ENCODE measurements around the gene CDC42EP5. TPM values are rescaled to one million over a fixed set of nuclear protein-coding genes. Genes with fewer than 3 reads are reported as not detected.

Gene CDC42EP5
- total and polyA plus RNA-seq, 3 donors from 2014 or later = 7.8 to 11.9 (median 10.2) TPM

DNA sequence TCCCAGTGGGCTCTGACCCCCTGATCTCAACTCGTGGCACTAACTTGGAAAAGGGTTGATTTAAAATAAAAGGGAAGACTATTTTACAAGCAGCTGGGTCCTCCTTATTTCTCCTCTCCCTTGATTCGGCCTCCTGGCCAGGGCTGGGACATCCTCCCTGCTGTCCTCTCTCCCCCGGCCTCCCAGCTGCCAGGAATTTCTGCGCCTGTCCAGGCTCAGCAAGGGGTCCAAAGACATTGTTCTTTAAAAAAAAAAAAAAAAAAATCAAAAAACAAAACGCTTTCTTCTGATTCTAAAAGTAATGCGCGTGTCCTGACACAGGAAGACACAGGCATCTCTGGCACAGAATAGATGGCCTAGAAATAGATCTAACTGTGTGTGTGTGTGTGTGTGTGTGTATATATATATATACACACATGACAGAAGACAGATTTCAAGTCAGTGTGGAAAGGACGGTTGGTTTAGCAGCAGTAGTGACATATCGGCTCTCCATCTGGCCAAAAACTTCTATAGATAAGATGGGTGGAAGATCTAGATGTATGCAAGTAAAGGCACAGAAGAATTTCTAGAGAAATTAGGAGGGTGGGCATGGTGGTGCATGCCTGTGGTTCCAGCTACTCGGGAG is 36.4 kb downstream of the CDC42EP5 start:
- Histone ChIP-seq H3K9me3 (no peaks in the 10 kb centered on the region), H3K4me1 (peaks cover 24% of the 10 kb centered on the region), H3K36me3 (ENCODE audit: low read depth, missing control alignments) (no peaks in the 10 kb centered on the region), H3K27ac (peak overlapping the region; percentile 39 to 61), H3K27me3 (no peaks in the 10 kb centered on the region), H3K4me3 (no peak overlapping the region)
- intact Hi-C loops (cut with DNase I; ENCODE audit: low total_unique reads) = no loop called here
- TF ChIP-seq, protein P1, sequence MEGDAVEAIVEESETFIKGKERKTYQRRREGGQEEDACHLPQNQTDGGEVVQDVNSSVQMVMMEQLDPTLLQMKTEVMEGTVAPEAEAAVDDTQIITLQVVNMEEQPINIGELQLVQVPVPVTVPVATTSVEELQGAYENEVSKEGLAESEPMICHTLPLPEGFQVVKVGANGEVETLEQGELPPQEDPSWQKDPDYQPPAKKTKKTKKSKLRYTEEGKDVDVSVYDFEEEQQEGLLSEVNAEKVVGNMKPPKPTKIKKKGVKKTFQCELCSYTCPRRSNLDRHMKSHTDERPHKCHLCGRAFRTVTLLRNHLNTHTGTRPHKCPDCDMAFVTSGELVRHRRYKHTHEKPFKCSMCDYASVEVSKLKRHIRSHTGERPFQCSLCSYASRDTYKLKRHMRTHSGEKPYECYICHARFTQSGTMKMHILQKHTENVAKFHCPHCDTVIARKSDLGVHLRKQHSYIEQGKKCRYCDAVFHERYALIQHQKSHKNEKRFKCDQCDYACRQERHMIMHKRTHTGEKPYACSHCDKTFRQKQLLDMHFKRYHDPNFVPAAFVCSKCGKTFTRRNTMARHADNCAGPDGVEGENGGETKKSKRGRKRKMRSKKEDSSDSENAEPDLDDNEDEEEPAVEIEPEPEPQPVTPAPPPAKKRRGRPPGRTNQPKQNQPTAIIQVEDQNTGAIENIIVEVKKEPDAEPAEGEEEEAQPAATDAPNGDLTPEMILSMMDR (IDR thresholded peaks at IDR 0.05) = no peak
- no peak for TF ChIP-seq POLR2A (IDR thresholded peaks at IDR 0.05)
- DNase-seq = no peak
- 30 to 55% methylated on average over 10 of the region's 10 CpGs for WGBS, 2 donors

- peak; percentile 56 for DNase-seq
- TF ChIP-seq, protein P1 (IDR thresholded peaks at IDR 0.05) = no peak
- TF ChIP-seq POLR2A (IDR thresholded peaks at IDR 0.05) = no peak
- Histone ChIP-seq H3K36me3 (ENCODE audit: low read depth, missing control alignments) (no peaks in the 10 kb centered on the region), H3K4me1 (peaks cover 31% of the 10 kb centered on the region), H3K4me3 (no peak overlapping the region), H3K27me3 (no peaks in the 10 kb centered on the region), H3K9me3 (no peaks in the 10 kb centered on the region), H3K27ac (peak overlapping the region; percentile 39 to 61)
- WGBS, 2 donors = 31 to 36% methylated on average over 3 to 14 of the region's 15 CpGs
- intact Hi-C loops (cut with DNase I; ENCODE audit: low total_unique reads) = no loop called here
Observed at GRCh38 chr19:54436031-54436523, 37.0 kb downstream of the CDC42EP5 start.

DNA sequence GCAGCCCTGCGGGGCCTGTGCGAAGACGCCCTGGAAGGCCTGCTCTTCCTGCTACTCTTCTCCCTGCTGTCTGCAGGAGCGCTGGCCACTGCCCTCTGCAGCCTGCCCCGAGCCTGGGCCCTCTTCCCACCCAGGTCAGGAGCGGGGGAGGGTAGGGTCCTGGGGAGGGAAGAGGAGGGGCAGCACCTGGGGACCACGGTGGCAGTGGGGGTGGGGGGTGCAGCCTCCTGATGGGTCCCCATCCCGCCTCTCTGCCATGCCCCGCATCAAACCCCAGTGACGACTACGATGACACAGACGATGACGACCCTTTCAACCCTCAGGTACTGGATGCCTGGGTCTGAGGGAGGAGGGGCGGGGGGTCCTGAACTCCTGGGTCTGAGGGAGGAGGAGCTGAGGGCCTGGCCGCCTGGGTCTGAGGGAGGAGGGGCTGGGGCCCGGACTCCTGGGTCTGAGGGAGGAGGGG is 37.5 kb downstream of the CDC42EP5 start:
- WGBS, 2 donors = 39 to 53% methylated on average over 3 to 16 of the region's 16 CpGs
- H3K4me1 ChIP-seq = peaks cover 36% of the 10 kb centered on the region
- intact Hi-C loops (cut with DNase I; ENCODE audit: low total_unique reads) = no loop called here

DNA sequence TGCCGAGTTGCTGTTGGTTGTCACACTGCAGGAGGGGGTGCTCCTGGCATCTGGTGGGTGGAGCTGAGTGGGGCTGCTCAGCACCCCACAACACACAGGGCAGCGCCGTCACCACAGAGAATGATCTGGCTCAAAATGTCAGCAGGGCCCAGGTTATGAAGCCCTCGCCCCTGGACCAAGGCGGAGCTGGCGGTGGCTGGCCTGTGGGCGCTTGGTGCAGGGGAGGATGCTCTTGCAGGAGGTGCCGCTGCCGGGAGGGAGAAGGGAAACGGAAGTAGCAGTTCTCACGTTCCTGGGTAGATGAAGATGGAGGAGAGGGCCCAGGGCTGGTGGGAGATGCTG is 38.3 kb downstream of the CDC42EP5 start:
- 52 to 58% methylated on average over 9 to 11 of the region's 11 CpGs for WGBS, 2 donors
- intact Hi-C loops (cut with DNase I; ENCODE audit: low total_unique reads) = no loop called here

More for the DNA sequence above, 37.5 kb downstream of the CDC42EP5 start:
- H3K36me3 ChIP-seq (ENCODE audit: low read depth, missing control alignments) = no peaks in the 10 kb centered on the region
- no peak for DNase-seq
- no peak overlapping the region for H3K4me3 ChIP-seq
- no peak for TF ChIP-seq POLR2A (IDR thresholded peaks at IDR 0.05)
- TF ChIP-seq, protein P1 (IDR thresholded peaks at IDR 0.05) = no peak
- peak overlapping the region; percentile 39 to 61 for H3K27ac ChIP-seq
- no peaks in the 10 kb centered on the region for H3K9me3 ChIP-seq
- no peaks in the 10 kb centered on the region for H3K27me3 ChIP-seq

More for the DNA sequence above, 38.3 kb downstream of the CDC42EP5 start:
- no peaks in the 10 kb centered on the region for H3K27me3 ChIP-seq
- H3K4me3 ChIP-seq = no peak overlapping the region
- TF ChIP-seq, protein P1 (IDR thresholded peaks at IDR 0.05) = no peak
- no peak for TF ChIP-seq POLR2A (IDR thresholded peaks at IDR 0.05)
- no peaks in the 10 kb centered on the region for H3K36me3 ChIP-seq (ENCODE audit: low read depth, missing control alignments)
- DNase-seq = no peak
- no peak overlapping the region for H3K27ac ChIP-seq
- no peaks in the 10 kb centered on the region for H3K9me3 ChIP-seq
- peaks cover 42% of the 10 kb centered on the region for H3K4me1 ChIP-seq
